Mesenteric fat pad (tissue), 1 donor: ENCODE measurements around the gene UVSSA. TPM values are rescaled to one million over a fixed set of nuclear protein-coding genes. Genes with fewer than 3 reads are reported as not detected.
"Not testable (repeated sequence)": the region's sequence is repeated elsewhere in the genome, so short reads cannot be mapped to it uniquely, and the experiment has no call there.

ENCODE experiments used
- DNase-seq: peaks from one replicate; pipeline ENCODE4 v3.0.0-alpha.2; 2020; ENCODE audit warnings: low spot score
- total RNA-seq: library from RNA; stranded (reverse); fragmentation: NEBNext Ultra II Directional; extraction: Animal tissue kit (Norgen Biotek cat#: 25700); gene quantifications from one replicate; pipeline ENCODE4 v1.2.1, GENCODE V29; 2021
- donor health status: DM: yes; HTN: yes; CAD: no.

Gene UVSSA
- total RNA-seq, 1 donor from 2014 or later, result 19.0 TPM

- DNase-seq, result no peak
Observed at GRCh38 chr4:1360423-1361283, 13.6 kb downstream of the UVSSA start.

GRCh38 chr4:1361431-1361830 lies 14.4 kb downstream of the UVSSA start:
- no peak for DNase-seq

GRCh38 chr4:1362046-1362445 lies 15.0 kb downstream of the UVSSA start:
- DNase-seq, result no peak

GRCh38 chr4:1362521-1362920 lies 15.5 kb downstream of the UVSSA start:
- DNase-seq, result no peak

GRCh38 chr4:1363513-1363912 lies 16.5 kb downstream of the UVSSA start:
- no peak for DNase-seq

- no peak for DNase-seq
Observed at GRCh38 chr4:1364217-1364616, 17.2 kb downstream of the UVSSA start.

GRCh38 chr4:1364748-1365147 lies 17.7 kb downstream of the UVSSA start:
- DNase-seq, result no peak

GRCh38 chr4:1365271-1366178 lies 18.5 kb downstream of the UVSSA start:
- DNase-seq, result no peak

- DNase-seq, result no peak
Observed at GRCh38 chr4:1366371-1367229, 19.6 kb downstream of the UVSSA start.

- DNase-seq, result no peak
Observed at GRCh38 chr4:1367230-1367935, 20.4 kb downstream of the UVSSA start.

GRCh38 chr4:1367936-1368289 lies 20.9 kb downstream of the UVSSA start:
- no peak for DNase-seq

GRCh38 chr4:1368421-1369090 lies 21.5 kb downstream of the UVSSA start:
- no peak for DNase-seq

- no peak for DNase-seq
Observed at GRCh38 chr4:1369091-1369450, 22.1 kb downstream of the UVSSA start.

- DNase-seq, result no peak
Observed at GRCh38 chr4:1369479-1370079, 22.6 kb downstream of the UVSSA start.

- no peak for DNase-seq
Observed at GRCh38 chr4:1370321-1371124, 23.5 kb downstream of the UVSSA start.

- DNase-seq, result no peak
Observed at GRCh38 chr4:1371176-1372165, 24.5 kb downstream of the UVSSA start.

GRCh38 chr4:1372576-1372975 lies 25.6 kb downstream of the UVSSA start:
- DNase-seq, result not testable (repeated sequence)
